GM19468 (cell line): ENCODE measurements around the gene SEMA3C.

ENCODE experiments used
- ATAC-seq: cut with Tn5 transposase; IDR thresholded peaks from one replicate; pipeline ENCODE4 v1.9.1; 2021; ENCODE audit warnings: mild to moderate bottlenecking, moderate library complexity, moderate number of reproducible peaks; ENCODE audit not compliant: unreplicated experiment; ENCODE audit errors: extremely low read depth

The SEMA3C gene

DNA sequence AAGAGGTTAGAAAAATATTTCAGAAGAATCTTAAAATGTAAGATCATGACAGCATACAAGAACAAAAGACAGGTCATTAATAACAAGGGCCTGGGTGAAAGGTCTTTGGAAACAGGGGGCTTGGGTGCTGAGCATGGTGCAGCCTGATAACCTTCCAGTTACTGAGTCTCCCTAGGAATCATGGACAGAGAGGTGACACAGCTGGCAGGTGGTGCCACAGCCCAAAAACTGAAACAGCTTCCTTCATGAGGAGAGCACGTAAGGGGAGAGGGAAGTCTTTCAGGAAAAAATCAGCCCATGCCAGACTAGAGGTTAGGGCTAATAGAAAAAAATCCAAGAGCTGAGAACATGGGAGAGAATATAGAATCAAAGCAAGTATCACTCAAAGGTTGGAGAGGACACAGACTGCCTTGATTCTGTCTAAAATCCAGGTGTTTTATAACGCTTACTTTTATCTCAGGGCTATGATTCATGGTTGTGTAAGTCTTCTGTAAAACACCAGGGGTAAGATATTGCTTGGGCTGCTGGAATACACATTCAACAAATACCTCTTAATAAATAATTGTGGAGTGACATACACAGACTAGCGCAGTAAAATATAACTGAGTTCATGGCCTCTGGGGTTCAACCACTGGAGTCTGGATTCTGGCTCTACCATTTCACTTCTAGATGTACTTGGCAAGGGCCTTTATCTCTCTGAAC is 88.1 kb downstream of the SEMA3C start:
- ATAC-seq: no peak

DNA sequence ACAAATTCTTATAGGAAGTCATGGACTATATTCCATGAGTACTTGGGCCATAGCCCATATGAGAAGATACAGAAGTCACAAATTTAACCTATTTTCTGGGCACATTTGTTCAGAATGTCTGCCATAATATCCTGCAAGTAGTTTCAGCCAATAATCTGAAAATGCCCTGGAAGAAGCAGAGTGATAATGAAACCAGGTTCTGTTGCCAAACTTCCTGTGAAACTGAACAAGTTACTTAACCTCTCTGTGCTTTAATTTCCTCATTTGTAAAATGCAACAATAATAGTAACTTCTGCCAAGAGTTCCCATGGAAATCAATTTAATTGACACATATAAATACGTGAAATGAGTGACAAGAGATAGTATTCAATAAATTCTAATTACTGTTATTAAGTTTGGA is 88.8 kb downstream of the SEMA3C start:
- ATAC-seq: no peak

DNA sequence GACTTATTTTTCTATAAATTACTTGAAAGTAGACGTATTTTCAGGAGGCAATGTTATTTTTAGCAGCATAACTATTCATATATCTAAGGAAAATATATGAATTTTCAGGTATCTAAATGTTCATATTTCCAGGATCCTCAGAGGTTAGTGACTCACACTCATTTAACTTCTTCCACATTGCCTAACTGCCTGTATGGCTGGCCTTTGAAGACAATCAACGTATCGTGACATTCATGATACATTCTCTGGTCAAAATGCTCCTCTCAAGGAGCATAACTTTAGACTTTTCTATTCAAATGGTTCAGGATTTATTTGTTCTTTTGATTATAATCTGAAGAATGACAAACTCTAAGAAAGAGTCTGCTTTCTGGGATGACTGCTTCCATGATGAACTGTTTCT is 89.3 kb downstream of the SEMA3C start:
- no peak for ATAC-seq

DNA sequence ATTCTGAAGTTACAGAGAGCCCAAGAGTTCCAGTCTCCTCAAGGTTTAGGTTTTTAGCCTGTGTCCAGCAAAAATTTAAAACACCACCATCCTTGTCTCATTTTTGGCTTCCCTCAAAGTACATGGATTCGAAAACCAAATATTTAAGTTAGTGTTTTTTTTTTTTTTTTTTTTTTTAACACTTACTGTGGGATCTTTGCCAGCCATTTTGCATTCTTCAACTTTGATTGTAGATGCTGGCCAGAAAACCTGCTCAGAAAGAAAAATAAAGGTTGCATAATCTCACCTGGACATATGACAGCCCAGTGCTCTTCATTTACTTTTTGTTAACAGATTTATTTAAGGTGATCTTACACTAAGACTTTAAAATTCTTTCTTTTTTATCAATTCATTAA is 91.6 kb downstream of the SEMA3C start:
- ATAC-seq: no peak

DNA sequence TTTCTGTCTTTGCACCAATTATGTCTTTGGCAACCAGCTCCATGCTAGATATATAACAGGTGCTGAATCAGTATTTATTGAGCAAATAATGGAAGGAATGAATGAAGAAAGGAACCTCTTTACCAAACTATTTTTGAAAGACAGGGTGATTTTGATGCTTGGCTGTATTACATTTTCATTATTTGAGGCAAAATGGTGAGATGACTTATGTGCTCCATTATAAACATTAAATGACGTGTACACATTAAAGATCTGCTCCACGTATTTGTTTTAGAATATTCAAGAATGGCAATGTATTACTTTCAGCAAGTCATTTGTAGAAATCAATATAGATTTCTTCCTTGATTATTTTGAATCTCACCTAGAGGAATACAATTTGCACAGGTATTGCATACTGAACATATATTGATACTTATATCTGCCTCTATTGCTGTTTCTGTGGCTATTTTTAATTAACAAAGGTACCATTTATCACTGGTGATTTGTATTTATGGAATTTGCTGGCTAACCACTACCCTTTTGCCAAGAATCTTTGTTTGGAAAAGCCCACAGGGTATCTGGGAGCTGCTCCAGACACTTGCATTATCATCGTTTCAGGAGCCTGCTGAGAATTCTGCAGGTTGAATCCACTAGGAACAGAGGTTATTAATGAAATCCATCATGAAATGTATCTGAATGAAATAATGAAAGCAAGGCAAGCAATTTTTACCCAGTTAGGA is 92.2 kb downstream of the SEMA3C start:
- ATAC-seq: no peak

DNA sequence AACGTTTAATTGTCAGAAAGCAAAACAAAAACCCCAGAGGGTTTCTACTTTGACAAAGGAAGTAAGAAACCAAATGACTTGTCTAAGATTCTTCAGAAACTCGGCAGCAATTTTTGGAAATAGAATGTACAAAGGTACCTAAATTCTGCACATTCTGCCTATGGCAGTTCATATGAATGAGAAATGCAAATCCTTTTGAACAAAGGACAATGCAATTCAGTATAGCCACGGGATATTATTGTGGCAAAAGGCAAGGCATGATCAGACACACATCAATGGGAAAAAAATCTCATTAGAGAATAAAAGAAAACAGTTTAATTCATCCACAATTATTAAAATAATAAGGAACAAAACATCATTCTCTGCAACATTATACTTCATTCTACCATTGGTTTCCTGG is 93.4 kb downstream of the SEMA3C start:
- no peak for ATAC-seq

DNA sequence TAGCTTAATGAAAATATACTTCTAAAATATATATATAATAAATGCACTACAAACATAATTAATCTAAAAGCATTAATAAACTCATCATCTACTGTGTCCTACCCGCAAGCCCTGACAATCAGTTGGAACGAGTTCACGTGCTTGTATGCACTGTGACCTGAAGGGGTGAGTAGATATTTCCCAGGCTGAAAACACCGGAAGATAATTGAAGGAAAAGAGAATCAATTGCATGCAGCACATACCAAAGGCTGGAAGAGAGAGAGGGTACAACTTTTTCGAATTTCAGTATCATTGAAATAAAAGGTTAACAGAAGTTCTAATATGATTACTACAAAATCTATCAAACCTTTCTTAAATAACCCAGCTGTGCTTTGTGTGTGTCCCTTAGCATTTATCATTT is 94.6 kb downstream of the SEMA3C start:
- no peak for ATAC-seq

DNA sequence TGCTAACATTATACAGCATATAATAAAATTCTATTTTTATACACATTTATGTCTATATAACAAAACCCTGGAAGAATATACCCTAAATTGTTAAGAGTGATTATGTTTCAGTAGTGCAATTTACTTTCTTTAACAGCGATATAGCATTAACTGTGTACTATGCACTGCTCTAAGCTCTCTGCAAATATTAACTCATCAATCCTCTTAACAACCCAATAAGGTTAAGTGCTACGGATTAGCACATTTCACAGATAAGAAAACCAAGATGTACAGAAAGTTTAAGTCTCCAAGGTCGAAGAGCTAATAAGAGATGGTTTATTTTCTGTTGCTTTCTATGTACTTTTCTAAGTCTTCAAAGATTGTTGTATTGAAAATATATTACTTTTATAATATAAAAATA is 95.8 kb downstream of the SEMA3C start:
- ATAC-seq: no peak

DNA sequence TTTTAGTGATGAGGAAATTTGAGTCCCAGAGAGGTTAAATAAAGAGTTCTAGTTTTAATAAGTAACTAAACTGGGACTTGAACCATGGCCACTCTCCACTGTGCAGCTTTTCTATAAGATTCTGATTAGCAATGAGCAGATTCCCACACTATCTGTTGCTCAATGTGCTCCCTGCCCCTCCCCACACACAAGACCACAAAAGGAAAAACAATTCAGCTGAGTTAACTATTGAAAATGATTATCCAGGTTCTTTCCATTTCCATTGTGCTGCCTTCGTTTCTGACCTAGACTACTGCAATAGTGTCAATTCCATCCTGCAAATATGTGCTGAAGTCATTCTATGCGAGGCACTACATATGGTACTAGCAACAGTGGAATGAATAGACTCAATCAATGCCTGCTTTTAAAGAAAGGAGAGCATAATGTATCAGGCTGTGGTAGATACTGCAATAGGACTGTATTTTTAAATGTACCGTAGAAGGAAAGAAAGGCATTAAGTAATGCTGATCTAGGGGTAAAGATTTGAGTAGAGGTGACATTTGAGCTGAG is 97.0 kb downstream of the SEMA3C start:
- ATAC-seq: no peak

DNA sequence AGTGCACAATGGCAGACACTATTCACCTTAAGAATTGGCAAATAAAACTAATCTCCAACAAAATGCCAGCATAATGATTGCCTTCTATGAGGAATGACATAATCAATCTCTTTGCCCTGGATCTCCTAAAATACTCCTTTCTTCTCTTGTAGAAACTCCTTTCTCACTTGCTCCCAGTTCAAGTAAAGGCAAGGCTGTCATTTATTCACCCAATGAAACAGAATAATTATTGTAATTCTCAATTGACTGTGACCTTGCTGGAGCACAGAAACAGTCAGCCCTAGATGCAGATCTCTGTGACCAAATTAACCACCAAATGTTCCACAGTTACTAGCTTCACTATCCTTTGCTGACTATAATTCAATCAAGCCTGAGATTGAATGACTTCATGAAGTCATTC is 99.3 kb downstream of the SEMA3C start:
- no peak for ATAC-seq

DNA sequence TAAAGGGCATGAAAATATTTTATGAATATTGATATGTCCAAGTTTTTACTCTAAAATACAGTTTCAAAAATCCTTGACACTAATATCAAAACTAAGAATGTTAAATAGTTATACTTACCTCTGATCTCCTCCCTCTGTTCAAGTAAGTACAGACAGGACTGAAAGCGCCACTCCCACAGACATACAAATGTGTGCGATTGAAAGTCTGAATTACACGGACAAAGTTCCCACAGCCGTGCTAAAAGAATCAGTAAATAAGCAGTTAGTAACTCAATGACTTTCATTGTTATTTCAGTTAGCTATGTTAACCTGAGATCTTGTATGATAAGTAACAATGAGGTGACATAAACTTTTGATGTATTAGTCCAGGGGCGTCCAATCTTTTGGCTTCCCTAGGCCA is 100.7 kb downstream of the SEMA3C start:
- no peak for ATAC-seq

DNA sequence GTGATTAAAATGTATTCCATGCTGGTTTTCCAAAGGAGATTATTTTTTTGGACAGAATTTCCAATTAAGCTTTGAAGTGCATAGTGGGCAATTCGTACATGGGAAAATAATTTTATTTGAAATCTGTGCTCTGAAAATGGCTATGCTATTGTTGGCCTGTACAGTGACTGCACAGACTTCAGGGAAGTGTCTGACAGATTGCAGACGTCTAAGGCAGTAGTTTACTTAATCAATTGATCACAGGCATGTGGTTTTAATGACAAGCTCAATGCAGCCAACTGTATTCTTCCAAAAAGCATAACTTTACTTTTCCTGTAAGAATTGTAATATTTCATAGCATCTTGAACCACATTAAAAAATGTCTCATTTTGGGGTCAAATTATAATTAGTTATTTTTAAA is 102.0 kb downstream of the SEMA3C start:
- no peak for ATAC-seq

DNA sequence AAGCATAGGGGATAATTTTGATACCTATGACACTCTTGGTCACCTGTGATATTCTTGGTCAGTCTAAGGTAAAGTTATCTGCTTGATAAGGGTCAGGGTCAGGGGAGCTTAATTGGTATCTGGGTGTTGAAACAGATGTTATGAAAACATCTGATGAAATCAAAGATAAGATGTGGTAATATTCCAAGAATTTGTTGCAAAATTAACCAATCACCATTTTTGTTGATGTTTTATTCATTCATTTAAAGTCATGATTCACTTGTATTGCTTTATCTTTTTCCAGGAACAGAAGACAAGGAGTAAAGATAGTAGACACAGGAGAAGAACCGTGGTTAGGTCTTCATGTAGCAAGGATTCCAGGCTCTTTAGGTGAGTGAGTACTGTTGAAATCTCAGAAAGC is 103.1 kb downstream of the SEMA3C start:
- ATAC-seq: no peak

DNA sequence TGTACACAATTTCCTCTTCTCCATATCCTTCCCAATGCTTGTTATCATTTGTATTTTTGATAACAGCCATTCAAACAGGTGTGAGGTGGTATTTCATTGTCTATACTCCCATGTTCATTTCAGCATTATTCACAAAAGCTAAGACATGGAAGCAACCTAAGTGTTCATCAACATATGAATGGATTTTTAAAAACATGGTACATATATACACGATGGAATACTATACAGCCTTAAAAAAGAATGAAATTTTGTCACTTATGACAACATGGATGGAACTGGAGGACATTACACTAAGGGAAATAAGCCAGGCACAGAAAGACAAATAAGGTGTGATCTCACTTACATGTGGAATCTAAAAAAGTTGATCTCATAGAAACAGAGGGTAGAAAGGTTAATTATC is 109.3 kb downstream of the SEMA3C start:
- no peak for ATAC-seq

DNA sequence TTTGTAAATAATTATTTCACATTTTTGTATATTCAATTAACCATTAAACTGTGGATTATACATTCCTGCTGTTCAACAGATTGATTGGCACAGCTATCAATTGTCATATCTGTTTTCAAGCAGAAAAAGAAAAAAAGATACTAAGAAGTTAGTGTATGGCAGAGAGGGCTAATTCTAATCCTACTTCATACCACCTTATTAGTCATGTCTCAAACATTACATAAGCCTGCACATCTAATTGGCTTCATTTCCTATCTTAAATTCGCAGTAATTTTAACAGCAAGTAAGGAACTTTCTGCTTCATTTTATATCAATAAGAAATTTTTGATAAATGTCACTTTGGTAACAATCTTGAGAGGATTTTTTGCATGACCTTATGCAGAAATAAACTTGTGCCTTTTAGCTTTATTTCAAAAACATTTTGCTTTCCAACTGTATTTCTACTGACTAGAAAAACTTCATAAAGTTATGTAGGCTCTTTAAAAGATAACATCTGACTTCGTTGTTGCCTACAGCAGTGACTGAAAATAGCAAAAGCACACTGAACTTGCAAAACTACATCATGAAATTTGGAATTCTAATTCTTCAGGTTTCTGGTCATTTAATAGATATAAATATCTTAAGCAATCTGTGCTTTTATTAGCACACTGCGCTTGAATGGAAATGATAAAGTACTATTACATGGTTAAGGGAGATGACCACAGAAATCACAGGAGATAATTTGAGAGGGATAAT is 111.5 kb downstream of the SEMA3C start:
- no peak for ATAC-seq

DNA sequence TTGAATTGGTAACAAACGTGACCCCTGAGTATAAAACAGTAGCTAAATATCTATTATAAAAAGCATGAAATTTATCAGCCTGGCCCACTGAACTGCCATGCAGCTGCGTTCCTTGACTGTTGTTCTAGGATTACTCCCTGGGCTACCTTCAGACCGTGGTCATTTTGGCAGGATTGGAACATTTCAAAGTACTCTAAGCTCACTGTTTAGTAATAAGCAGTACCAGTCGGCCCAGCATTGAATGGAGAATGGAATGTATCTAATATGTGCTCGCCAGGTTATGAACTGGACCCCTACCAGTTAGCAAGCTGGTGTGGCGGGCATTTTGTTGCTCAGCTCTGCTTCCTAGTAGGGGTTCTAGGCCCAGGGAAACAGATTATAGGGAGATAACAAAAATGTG is 112.2 kb downstream of the SEMA3C start:
- ATAC-seq: no peak

DNA sequence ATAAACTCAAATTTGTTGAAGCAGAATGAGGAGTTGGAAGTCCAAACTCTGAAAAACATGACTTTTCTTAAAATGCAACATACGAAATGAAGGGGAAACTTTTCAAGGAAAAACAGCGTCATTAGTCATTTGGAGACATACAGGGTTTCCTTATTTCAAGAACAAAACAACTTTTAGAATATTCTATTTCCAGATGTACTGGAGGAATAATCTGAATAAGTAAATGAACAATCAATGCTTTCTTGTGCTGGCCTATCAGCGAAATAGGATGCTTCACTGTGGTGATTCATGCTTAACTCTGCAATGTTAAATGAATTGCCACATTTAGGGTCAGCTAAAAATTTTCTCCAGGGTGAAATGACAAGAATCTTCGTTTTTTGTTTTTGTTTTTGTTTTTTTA is 114.3 kb downstream of the SEMA3C start:
- ATAC-seq: no peak

DNA sequence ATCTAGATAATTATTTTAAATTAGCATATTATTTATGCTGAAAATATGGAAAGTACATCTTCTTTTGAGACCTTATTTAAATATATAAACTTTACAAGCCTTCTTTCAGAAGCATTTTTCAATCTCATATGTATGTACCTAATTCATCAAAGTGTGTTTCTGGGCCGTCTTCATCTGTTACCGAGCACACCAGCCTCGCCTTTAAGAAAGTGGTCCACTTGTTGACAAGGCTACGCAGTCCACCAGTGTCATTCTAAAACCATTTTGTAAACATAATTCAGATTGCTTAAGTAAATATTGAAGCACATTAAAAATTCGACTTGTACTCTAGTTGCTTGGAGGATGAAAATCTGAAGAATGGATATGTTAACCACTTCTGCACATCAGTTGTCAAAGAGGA is 116.3 kb downstream of the SEMA3C start:
- no peak for ATAC-seq

DNA sequence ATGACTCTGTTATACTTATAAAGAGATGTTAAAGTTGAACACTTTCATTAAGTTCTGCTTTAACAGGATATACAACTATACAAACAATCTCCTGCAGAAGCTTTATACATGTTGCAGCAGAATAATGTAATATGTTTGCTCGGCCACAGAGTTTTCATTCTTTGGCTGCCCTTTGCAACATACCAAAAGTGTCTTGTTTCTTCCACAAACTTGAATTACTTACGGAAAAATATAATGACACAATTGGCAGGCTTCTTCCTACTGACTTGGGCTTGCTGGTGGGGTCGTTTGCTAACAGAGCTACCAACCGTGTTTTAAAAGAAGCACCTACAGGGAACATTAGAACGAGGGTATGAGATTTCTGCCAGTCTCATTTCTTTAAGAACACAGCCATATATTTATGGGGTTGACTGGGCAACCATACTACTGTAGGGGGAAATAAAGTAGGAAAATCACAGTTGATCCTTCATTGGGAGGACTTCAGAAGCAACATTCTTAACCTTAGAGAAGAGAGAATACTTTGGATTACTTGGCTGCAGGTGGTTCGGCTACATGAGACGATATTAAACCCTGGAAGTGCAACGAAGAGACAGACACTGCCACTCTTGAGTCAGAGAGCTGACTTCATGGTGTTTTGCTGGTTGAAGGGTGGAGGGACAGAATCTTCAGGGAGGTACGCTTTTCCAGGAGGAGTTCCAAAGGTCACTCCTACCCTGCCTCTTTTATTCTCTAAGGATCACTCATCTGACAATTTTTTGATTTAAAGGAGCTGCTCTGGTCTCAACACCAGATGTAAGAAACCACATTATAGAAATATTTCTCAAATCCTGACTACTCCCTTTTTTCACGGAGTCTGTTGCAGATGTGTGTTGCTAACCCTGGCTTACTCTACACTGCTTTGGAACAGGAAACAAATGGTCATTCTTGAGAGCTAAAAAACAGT is 123.9 kb downstream of the SEMA3C start:
- no peak for ATAC-seq

DNA sequence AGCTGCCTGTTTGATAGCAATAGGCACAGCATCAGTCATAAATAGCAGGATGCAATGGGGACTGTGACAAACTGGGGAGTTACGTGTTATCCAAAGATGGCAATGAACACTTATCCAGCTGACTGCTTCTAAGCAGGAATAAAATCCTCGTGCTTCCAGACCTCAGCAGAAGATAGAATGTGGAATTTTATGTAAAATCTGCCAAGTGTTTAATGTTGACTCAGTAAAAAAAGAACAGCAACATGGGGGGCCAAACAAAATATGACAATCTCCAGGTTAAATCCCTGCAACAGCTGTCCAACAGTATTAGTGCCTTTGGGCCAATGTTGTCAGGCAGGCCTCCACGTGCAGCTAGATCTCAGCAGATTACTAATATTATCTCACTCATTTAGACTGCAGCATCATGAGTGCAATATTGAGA is 127.3 kb downstream of the SEMA3C start:
- ATAC-seq: no peak
